ENCODE results near the gene TLR4.

Gene TLR4

DNA sequence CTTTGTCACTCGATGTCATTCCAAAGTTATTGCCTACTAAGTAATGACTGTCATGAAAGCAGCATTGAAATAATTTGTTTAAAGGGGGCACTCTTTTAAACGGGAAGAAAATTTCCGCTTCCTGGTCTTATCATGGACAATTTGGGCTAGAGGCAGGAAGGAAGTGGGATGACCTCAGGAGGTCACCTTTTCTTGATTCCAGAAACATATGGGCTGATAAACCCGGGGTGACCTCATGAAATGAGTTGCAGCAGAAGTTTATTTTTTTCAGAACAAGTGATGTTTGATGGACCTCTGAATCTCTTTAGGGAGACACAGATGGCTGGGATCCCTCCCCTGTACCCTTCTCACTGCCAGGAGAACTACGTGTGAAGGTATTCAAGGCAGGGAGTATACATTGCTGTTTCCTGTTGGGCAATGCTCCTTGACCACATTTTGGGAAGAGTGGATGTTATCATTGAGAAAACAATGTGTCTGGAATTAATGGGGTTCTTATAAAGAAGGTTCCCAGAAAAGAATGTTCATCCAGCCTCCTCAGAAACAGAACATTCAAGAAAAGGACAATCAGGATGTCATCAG, 11.3 kb downstream of the TLR4 start:
- TF ChIP-seq, protein P1, sequence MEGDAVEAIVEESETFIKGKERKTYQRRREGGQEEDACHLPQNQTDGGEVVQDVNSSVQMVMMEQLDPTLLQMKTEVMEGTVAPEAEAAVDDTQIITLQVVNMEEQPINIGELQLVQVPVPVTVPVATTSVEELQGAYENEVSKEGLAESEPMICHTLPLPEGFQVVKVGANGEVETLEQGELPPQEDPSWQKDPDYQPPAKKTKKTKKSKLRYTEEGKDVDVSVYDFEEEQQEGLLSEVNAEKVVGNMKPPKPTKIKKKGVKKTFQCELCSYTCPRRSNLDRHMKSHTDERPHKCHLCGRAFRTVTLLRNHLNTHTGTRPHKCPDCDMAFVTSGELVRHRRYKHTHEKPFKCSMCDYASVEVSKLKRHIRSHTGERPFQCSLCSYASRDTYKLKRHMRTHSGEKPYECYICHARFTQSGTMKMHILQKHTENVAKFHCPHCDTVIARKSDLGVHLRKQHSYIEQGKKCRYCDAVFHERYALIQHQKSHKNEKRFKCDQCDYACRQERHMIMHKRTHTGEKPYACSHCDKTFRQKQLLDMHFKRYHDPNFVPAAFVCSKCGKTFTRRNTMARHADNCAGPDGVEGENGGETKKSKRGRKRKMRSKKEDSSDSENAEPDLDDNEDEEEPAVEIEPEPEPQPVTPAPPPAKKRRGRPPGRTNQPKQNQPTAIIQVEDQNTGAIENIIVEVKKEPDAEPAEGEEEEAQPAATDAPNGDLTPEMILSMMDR (IDR thresholded peaks at IDR 0.05; ENCODE audit: low read depth, low read length, missing control alignments) = no peak
- Histone ChIP-seq H3K36me3 (replicated peaks) (peaks cover 48% of the 10 kb centered on the region), H3K27me3 (replicated peaks) (no peaks in the 10 kb centered on the region), H3K27ac (no peak overlapping the region), H3K4me3 (ENCODE audit: low read depth, low read length) (no peak overlapping the region)
- DNase-seq = no peak
- in situ Hi-C loops (cut with HindIII; ENCODE audit: low pct_ligation_motif_present, low sequenced_read_pairs) = no loop called here

DNA sequence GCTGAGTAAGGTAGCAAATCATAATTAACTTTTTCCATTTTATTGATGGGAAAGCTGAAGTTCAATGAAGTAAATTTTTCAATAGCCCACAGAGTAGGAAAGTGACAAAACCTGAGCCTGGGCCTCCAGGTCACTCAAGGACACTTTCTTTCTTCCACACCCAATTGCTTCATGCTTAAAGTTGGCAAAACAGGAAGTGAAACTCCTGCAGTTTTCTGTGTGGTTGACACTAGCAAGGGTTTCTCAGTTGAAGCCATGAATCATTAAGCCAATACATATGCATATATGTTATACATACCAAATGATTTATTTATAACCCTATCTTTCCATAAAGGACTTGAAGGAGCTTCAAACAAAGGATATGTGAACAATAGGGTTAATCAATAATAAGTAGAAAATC, 13.9 kb downstream of the TLR4 start:
- Histone ChIP-seq H3K4me3 (ENCODE audit: low read depth, low read length) (no peak overlapping the region), H3K27ac (no peak overlapping the region), H3K36me3 (replicated peaks) (peaks cover 30% of the 10 kb centered on the region), H3K27me3 (replicated peaks) (no peaks in the 10 kb centered on the region)
- DNase-seq = no peak
- in situ Hi-C loops (cut with HindIII; ENCODE audit: low pct_ligation_motif_present, low sequenced_read_pairs) = no loop called here
- TF ChIP-seq, protein P1 (IDR thresholded peaks at IDR 0.05; ENCODE audit: low read depth, low read length, missing control alignments) = no peak

DNA sequence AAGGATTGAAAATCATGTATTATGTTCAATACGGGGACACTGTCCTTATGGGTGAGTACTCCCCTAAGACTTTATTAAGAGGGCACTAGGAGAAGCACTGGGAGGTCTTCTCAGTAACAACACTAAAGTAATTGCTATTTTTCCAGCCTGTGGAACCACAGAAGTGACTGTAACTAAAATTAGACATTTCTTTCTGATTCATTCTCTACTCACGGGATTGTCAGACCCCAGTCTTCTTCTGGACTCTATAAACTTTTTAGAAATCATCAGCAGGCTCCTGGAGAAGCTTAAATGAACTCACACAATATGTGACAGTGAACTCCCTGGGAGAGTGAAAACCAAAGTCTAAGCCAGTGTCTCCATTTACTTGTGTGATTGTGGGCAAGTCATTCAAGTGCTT, 14.5 kb downstream of the TLR4 start:
- TF ChIP-seq, protein P1 (IDR thresholded peaks at IDR 0.05; ENCODE audit: low read depth, low read length, missing control alignments) = no peak
- Histone ChIP-seq H3K36me3 (replicated peaks) (peaks cover 24% of the 10 kb centered on the region), H3K4me3 (ENCODE audit: low read depth, low read length) (no peak overlapping the region), H3K27me3 (replicated peaks) (no peaks in the 10 kb centered on the region), H3K27ac (no peak overlapping the region)
- in situ Hi-C loops (cut with HindIII; ENCODE audit: low pct_ligation_motif_present, low sequenced_read_pairs) = no loop called here
- no peak for DNase-seq

DNA sequence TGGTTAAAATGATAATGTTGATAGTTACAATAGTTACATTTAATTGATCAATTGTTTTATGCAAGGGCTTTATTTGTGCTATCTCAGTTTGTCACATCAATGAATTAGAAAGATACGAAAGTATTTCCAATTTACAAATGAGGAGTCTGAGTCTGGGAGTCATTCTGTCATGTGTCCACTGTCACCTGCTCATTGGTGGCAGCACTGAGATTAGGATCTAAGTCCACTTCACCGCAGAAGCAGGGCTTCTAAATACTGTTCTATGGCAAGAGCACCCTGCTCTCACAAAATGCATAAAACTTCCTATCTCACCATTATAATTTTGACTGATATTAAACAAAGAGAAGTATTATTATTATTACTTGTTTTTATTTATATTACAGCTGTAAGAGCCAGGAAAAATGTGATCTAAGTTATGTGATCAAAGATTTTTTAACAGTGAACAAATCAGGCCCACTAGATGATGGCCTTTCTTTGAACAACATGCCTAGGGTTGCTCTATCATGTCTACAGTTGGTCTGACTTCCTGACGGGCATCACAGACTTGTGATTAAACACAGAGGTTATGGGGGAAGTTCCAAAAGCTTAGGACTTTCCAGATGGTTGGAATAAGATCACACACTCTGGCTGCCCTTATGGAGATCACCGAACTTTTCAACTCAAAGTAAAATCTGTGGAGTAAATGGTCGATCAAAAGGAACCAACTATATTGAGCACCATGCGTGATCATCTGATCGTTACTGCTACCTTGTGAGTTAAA, 15.1 kb downstream of the TLR4 start:
- Histone ChIP-seq H3K27ac (no peak overlapping the region), H3K4me3 (ENCODE audit: low read depth, low read length) (no peak overlapping the region), H3K27me3 (replicated peaks) (no peaks in the 10 kb centered on the region), H3K36me3 (replicated peaks) (peaks cover 17% of the 10 kb centered on the region)
- in situ Hi-C loops (cut with HindIII; ENCODE audit: low pct_ligation_motif_present, low sequenced_read_pairs) = no loop called here
- DNase-seq = no peak
- TF ChIP-seq, protein P1 (IDR thresholded peaks at IDR 0.05; ENCODE audit: low read depth, low read length, missing control alignments) = no peak

DNA sequence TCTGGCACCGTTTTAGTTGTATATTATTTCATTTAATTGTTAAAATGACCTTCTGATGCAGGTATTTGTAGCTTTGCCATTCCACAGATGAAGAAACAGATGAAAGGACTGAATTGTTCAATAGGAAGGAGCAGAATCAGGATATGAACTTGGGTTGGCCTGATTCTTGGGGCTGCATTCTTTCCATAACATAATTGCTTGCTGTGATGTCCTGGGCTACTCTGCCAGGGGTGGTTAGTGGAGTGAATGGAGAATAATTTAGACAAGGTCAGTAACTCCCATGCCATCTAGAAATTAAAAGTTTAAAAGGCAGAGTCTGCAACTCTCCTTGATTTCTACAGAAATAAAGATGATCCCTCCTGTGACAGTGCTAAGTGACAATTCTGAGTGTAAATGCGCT, 15.9 kb downstream of the TLR4 start:
- H3K4me3 ChIP-seq (ENCODE audit: low read depth, low read length) = no peak overlapping the region
- no peak overlapping the region for H3K27ac ChIP-seq
- in situ Hi-C loops (cut with HindIII; ENCODE audit: low pct_ligation_motif_present, low sequenced_read_pairs) = no loop called here
- no peak for DNase-seq
- no peaks in the 10 kb centered on the region for H3K27me3 ChIP-seq (replicated peaks)
- TF ChIP-seq, protein P1 (IDR thresholded peaks at IDR 0.05; ENCODE audit: low read depth, low read length, missing control alignments) = no peak
- peaks cover 10% of the 10 kb centered on the region for H3K36me3 ChIP-seq (replicated peaks)

All from brain microvascular endothelial cell (primary cell).